HCT116 (cell line): Measurements from ENCODE around the gene SERINC5. TPM values are rescaled to one million over a fixed set of nuclear protein-coding genes. Genes with fewer than 3 reads are reported as not detected.

Experiments
- ATAC-seq: fragments of 200-7000 bp; cut with Tn5 transposase; 2 replicates; pipeline ENCODE4 v1.9.1; 2020; ENCODE audit warnings: mild to moderate bottlenecking, moderate library complexity
- BruUV-seq: library from RNA; stranded (reverse); fragments of 400-500 nt; replicated peaks from 2 replicates; lab custom pipeline; 2021; lab: Mats Ljungman, UMichigan
- CTCF ChIA-PET: fragments of 300-600 bp; sonication (Branson Sonifier 250); formaldehyde crosslinking; loops from one replicate; lab custom pipeline; 2021; ENCODE audit warnings: antibody characterized with exemption; lab: Charles Lee
- POLR2A ChIA-PET: fragments of 300-600, 350-600 bp; sonication (Branson Sonifier 250); formaldehyde crosslinking; loops from one replicate; lab custom pipeline; 2021; ENCODE audit warnings: antibody characterized with exemption; lab: Charles Lee
- RAD21 ChIA-PET, 2 experiments: fragments of 300-600 bp; sonication (Branson Sonifier 250); formaldehyde crosslinking; loops; one replicate each; lab custom pipeline; 2023; ENCODE audit warnings: low total read pairs in 2 of 2; ENCODE audit not compliant: uncharacterized antibody in 2 of 2, unreplicated experiment in 2 of 2, low non-redundant PET in 1 of 2; lab: Charles Lee
- DNase-seq: peaks from one replicate; pipeline ENCODE4 v3.0.0-alpha.2; 2010; ENCODE audit warnings: low read depth, low spot score
- H2AFZ ChIP-seq: fragments of 200-600 bp; shearing (Covaris generic), sonication (generic); 2 replicates; pipeline ENCODE4 v1.6.1; 2017; ENCODE audit warnings: low read depth, mixed run types, mixed read lengths, antibody characterized with exemption, low read length; ENCODE audit not compliant: poor library complexity, severe bottlenecking
- H3K27ac ChIP-seq: 2 replicates; pipeline ENCODE4 v1.5.1; 2012; ENCODE audit warnings: low read depth, low read length
- H3K27me3 ChIP-seq: fragments of 200-600 bp; sonication (generic); 2 replicates; pipeline ENCODE4 v1.6.1; 2016; ENCODE audit warnings: mixed run types, low read length, mixed read lengths; ENCODE audit not compliant: insufficient read depth
- H3K36me3 ChIP-seq, 2 experiments: fragments of 200-500 bp in 1 of 2; fragments of 200-600 bp in 1 of 2; sonication (Bioruptor generic) in 1 of 2; sonication (generic) in 1 of 2; 2 replicates each; pipeline versions ENCODE4 v1.5.1 to v1.6.1; 2014 to 2016; ENCODE audit warnings: low read length in 2 of 2, inconsistent platforms in 1 of 2, mixed read lengths in 1 of 2, mixed run types in 1 of 2; ENCODE audit not compliant: insufficient read depth in 2 of 2, control insufficient read depth in 1 of 2
- H3K4me1 ChIP-seq, 2 experiments: fragments of 200-600 bp in 1 of 2; sonication (generic) in 1 of 2; 2 replicates each; pipeline versions ENCODE4 v1.5.1 to v1.6.1; 2012 to 2017; ENCODE audit warnings: low read length in 2 of 2, inconsistent platforms in 1 of 2, mild to moderate bottlenecking in 1 of 2, mixed read lengths in 1 of 2, mixed run types in 1 of 2, moderate library complexity in 1 of 2; ENCODE audit not compliant: insufficient read depth in 2 of 2, control insufficient read depth in 1 of 2
- H3K4me2 ChIP-seq: fragments of 200-600 bp; sonication (generic); 2 replicates; pipeline ENCODE4 v1.6.1; 2017; ENCODE audit warnings: mixed run types, low read length, mixed read lengths
- H3K4me3 ChIP-seq, 2 experiments: fragments of 200-600 bp in 1 of 2; sonication (generic) in 1 of 2; replicated peaks in 1 of 2; 2 replicates each; pipeline ENCODE4 v1.5.1; 2011 to 2016; ENCODE audit warnings: low read length in 2 of 2, control low read depth in 1 of 2, low read depth in 1 of 2, mild to moderate bottlenecking in 1 of 2, mixed read lengths in 1 of 2, mixed run types in 1 of 2
- H3K79me2 ChIP-seq: fragments of 200-600 bp; sonication (generic); 2 replicates; pipeline ENCODE4 v1.6.1; 2017; ENCODE audit warnings: mild to moderate bottlenecking, mixed run types, low read length, moderate library complexity, mixed read lengths; ENCODE audit not compliant: insufficient read depth
- H3K9ac ChIP-seq: fragments of 200-600 bp; sonication (generic); 2 replicates; pipeline ENCODE4 v1.6.1; 2016; ENCODE audit warnings: low read length, mixed read lengths
- H3K9me2 ChIP-seq: fragments of 200-600 bp; sonication (generic), shearing (Covaris generic); 2 replicates; pipeline ENCODE4 v1.6.1; 2017; ENCODE audit warnings: mixed run types, mild to moderate bottlenecking, moderate library complexity; ENCODE audit not compliant: insufficient read depth
- H3K9me3 ChIP-seq, 2 experiments: fragments of 200-500 bp in 1 of 2; fragments of 200-600 bp in 1 of 2; sonication (Bioruptor generic) in 1 of 2; sonication (generic) in 1 of 2; 2 replicates each; pipeline ENCODE4 v1.6.1; 2014 to 2017; ENCODE audit warnings: low read length in 2 of 2, mixed read lengths in 2 of 2, inconsistent platforms in 1 of 2, low read depth in 1 of 2, mild to moderate bottlenecking in 1 of 2, mixed run types in 1 of 2, moderate library complexity in 1 of 2; ENCODE audit not compliant: control insufficient read depth in 1 of 2, insufficient read depth in 1 of 2
- H4K20me1 ChIP-seq: fragments of 200-600 bp; sonication (generic), shearing (Covaris generic); 2 replicates; pipeline ENCODE4 v1.6.1; 2017; ENCODE audit warnings: mixed run types, mild to moderate bottlenecking, moderate library complexity; ENCODE audit not compliant: insufficient read depth
- ATF3 ChIP-seq: IDR thresholded peaks from 2 replicates; pipeline ENCODE4 v1.6.1; 2012
- CTCF ChIP-seq, 3 experiments: fragments of 200-600 bp in 1 of 3; sonication (generic) in 1 of 3; IDR thresholded peaks in 2 of 3; conservative IDR thresholded peaks in 1 of 3; 2 replicates each; pipeline ENCODE4 v1.5.1; 2012 to 2017; ENCODE audit warnings: low read depth in 2 of 3, low read length in 2 of 3, antibody characterized with exemption in 1 of 3, borderline replicate concordance in 1 of 3, control low read depth in 1 of 3, mild to moderate bottlenecking in 1 of 3, mixed read lengths in 1 of 3, mixed run types in 1 of 3, moderate library complexity in 1 of 3; ENCODE audit not compliant: insufficient read depth in 1 of 3
- EZH2phosphoT487 ChIP-seq: fragments of 200-600 bp; IDR thresholded peaks from 2 replicates; pipeline ENCODE4 v1.6.1; 2018; ENCODE audit warnings: antibody characterized with exemption, borderline replicate concordance
- JUND ChIP-seq: IDR thresholded peaks from 2 replicates; pipeline ENCODE4 v1.6.1; 2012
- MAX ChIP-seq: IDR thresholded peaks from 2 replicates; pipeline ENCODE4 v1.6.1; 2012
- TCF7L2 ChIP-seq: IDR thresholded peaks from 2 replicates; pipeline ENCODE4 v1.7.0; 2011; ENCODE audit warnings: borderline replicate concordance, inconsistent platforms; ENCODE audit not compliant: insufficient read depth, insufficient read length; ENCODE audit errors: extremely low read depth
- ZFX ChIP-seq: fragments of 450-650 bp; IDR thresholded peaks from 2 replicates; pipeline ENCODE4 v1.6.1; 2017
- ZNF274 ChIP-seq: fragments of 200-500 bp; sonication (Bioruptor generic); IDR thresholded peaks from 2 replicates; pipeline ENCODE4 v1.6.1; 2014; ENCODE audit warnings: mild to moderate bottlenecking, low read depth, low read length, inconsistent platforms
- intact Hi-C: fragments of 100-400 bp; cut with micrococcal nuclease; formaldehyde crosslinking; loops from 2 replicates; pipeline ENCODE4 v1.10.0; 2022
- total RNA-seq: library from RNA; stranded (reverse); gene quantifications from one replicate; pipeline ENCODE4 v1.2.1, GENCODE V29; 2021; ENCODE audit not compliant: unreplicated experiment

Gene SERINC5
- total RNA-seq, 1 experiment from 2014 or later = 39.3 TPM

GRCh38 chr5:80122579-80122978 lies 133.3 kb downstream of the SERINC5 start:
- no peaks in the 10 kb centered on the region for H4K20me1 ChIP-seq
- no peak overlapping the region for H3K27ac ChIP-seq
- CTCF ChIA-PET = interaction anchor here (1.2 kb wide), 1 partner anchor 31 kb away, joined by 4 read pairs; no protein-coding TSS in a partner anchor
- peaks cover 6 to 14% of the 10 kb centered on the region in 2 experiments; a peak in 2 of 4 replicates for H3K4me1 ChIP-seq
- RAD21 ChIA-PET = no interaction called here
- intact Hi-C loops = no loop called here
- H3K4me2 ChIP-seq = no peak overlapping the region
- no peak for DNase-seq
- no peak overlapping the region for H3K4me3 ChIP-seq
- POLR2A ChIA-PET = no interaction called here
- no peaks in the 10 kb centered on the region for H3K36me3 ChIP-seq
- no TSS peak for BruUV-seq
- H3K9me2 ChIP-seq = no peaks in the 10 kb centered on the region
- no peaks in the 10 kb centered on the region; a peak in 1 of 4 replicates for H3K9me3 ChIP-seq
- TF ChIP-seq EZH2phosphoT487 = no peak
- no peak for TF ChIP-seq TCF7L2
- TF ChIP-seq MAX = no peak
- TF ChIP-seq JUND = no peak
- no peak for TF ChIP-seq ZFX
- TF ChIP-seq ATF3 = no peak
- TF ChIP-seq CTCF (IDR thresholded peaks at IDR 0.05 in 2 of 3, conservative IDR thresholded peaks at IDR 0.05 in 1 of 3; ENCODE audit: borderline replicate concordance in 1 of 3, insufficient read depth in 1 of 3, low read depth in 2 of 3, low read length in 2 of 3) = no peak
- TF ChIP-seq ZNF274 = no peak
- H3K27me3 ChIP-seq = no peaks in the 10 kb centered on the region
- no peak overlapping the region for H2AFZ ChIP-seq
- H3K9ac ChIP-seq = no peak overlapping the region
- ATAC-seq = no peak
- no peaks in the 10 kb centered on the region for H3K79me2 ChIP-seq
